A549 (cell line): ENCODE results near the gene NRTN. TPM values are rescaled to one million over a fixed set of nuclear protein-coding genes. Genes with fewer than 3 reads are reported as not detected.

Experiments used
- ATAC-seq, 2 experiments: fragments of 200-7000 bp in 1 of 2; fragments of >200 bp in 1 of 2; cut with Nextera tagmentation in 1 of 2; cut with Tn5 transposase in 1 of 2; 3 replicates each; pipeline versions ENCODE4 v1.8.0 to v1.9.1; 2018 to 2020; ENCODE audit warnings: mild to moderate bottlenecking in 1 of 2, moderate library complexity in 1 of 2
- CTCF ChIA-PET: fragments of 300-600 bp; sonication (Branson Sonifier 250); formaldehyde crosslinking; extraction: SDS; loops from one replicate; lab custom pipeline; 2021; ENCODE audit warnings: antibody characterized with exemption, inconsistent platforms; lab: Yijun Ruan, JAX
- POLR2A ChIA-PET: fragments of 350-600 bp; formaldehyde crosslinking; extraction: SDS; loops from one replicate; lab custom pipeline; 2021; ENCODE audit warnings: antibody characterized with exemption, inconsistent platforms; lab: Yijun Ruan, JAX
- DNase-seq, 2 experiments: peaks; one replicate each; pipeline versions ENCODE4 v3.0.0 to v3.0.0-alpha.2; 2011 to 2016; ENCODE audit warnings: low read depth in 1 of 2, low spot score in 1 of 2
- FAIRE-seq: peaks from 2 replicates; lab custom pipeline; 2011; peaks lifted over from hg19 to GRCh38; lab: Jason Lieb, UNC
- H3K27ac ChIP-seq, 2 experiments: fragments of >200 bp; sonication (Bioruptor Twin); formaldehyde crosslinking; 3 replicates each; pipeline ENCODE4 v1.5.1; 2016 to 2017
- H3K4me1 ChIP-seq: fragments of >200 bp; sonication (Bioruptor Twin); formaldehyde crosslinking; 3 replicates; pipeline ENCODE4 v1.6.1; 2016
- H3K4me2 ChIP-seq: fragments of >200 bp; sonication (Bioruptor Twin); formaldehyde crosslinking; 3 replicates; pipeline ENCODE4 v1.6.1; 2016
- H3K4me3 ChIP-seq: fragments of >200 bp; sonication (Bioruptor Twin); formaldehyde crosslinking; 3 replicates; pipeline ENCODE4 v1.5.1; 2016
- H3K9me3 ChIP-seq: fragments of >200 bp; sonication (Bioruptor Twin); formaldehyde crosslinking; 3 replicates; pipeline ENCODE4 v1.6.1; 2016
- ATOH8 ChIP-seq: fragments of 250-450 bp; sonication (Bioruptor Pico); IDR thresholded peaks from 2 replicates; pipeline ENCODE4 v1.5.0; 2020; ENCODE audit warnings: low read depth, mild to moderate bottlenecking, moderate library complexity
- BHLHE40 ChIP-seq: IDR thresholded peaks from 2 replicates; pipeline ENCODE4 v1.6.1; 2012; ENCODE audit warnings: low read depth, low read length, inconsistent platforms
- CHD2 ChIP-seq: fragments of 150-350 bp; IDR thresholded peaks from 2 replicates; pipeline ENCODE4 v1.6.1; 2014; ENCODE audit warnings: low read length; ENCODE audit not compliant: partially characterized antibody
- CHD4 ChIP-seq: fragments of 200-600 bp; sonication (generic); IDR thresholded peaks from 2 replicates; pipeline ENCODE4 v1.6.1; 2016; ENCODE audit warnings: antibody characterized with exemption, mild to moderate bottlenecking, borderline replicate concordance
- EHMT2 ChIP-seq: fragments of 200-600 bp; sonication (generic); IDR thresholded peaks from 2 replicates; pipeline ENCODE4 v1.6.1; 2016; ENCODE audit warnings: antibody characterized with exemption, low read depth, mild to moderate bottlenecking, moderate library complexity
- ELK1 ChIP-seq: fragments of 150-350 bp; IDR thresholded peaks from 2 replicates; pipeline ENCODE4 v1.6.1; 2014; ENCODE audit warnings: low read depth, mild to moderate bottlenecking, low read length
- HDAC2 ChIP-seq: fragments of 200-600 bp; sonication (generic); IDR thresholded peaks from 2 replicates; pipeline ENCODE4 v1.6.1; 2016
- HOXA7 ChIP-seq: fragments of 250-450 bp; sonication (Bioruptor Pico); IDR thresholded peaks from 2 replicates; pipeline ENCODE4 v1.5.0; 2020; ENCODE audit warnings: mild to moderate bottlenecking, moderate library complexity
- HOXB13 ChIP-seq: fragments of 250-450 bp; sonication (Bioruptor Pico); IDR thresholded peaks from 2 replicates; pipeline ENCODE4 v1.5.0; 2020; ENCODE audit warnings: low read depth, mild to moderate bottlenecking, moderate library complexity
- HOXB5 ChIP-seq: fragments of 250-450 bp; sonication (Bioruptor Pico); IDR thresholded peaks from 2 replicates; pipeline ENCODE4 v1.5.0; 2020; ENCODE audit warnings: mild to moderate bottlenecking, moderate library complexity
- JUNB ChIP-seq: fragments of >200 bp; sonication (Bioruptor Twin); formaldehyde crosslinking; IDR thresholded peaks from 2 replicates; pipeline ENCODE4 v1.6.1; 2016
- KDM1A ChIP-seq: fragments of 200-600 bp; sonication (generic); IDR thresholded peaks from 2 replicates; pipeline ENCODE4 v1.6.1; 2016; ENCODE audit warnings: low read depth, mild to moderate bottlenecking
- NR3C1 ChIP-seq: fragments of >200 bp; sonication (Bioruptor Twin); formaldehyde crosslinking; IDR thresholded peaks from 3 replicates; pipeline ENCODE4 v1.6.1; 2017
- PHF8 ChIP-seq: fragments of 200-600 bp; sonication (generic); IDR thresholded peaks from 2 replicates; pipeline ENCODE4 v1.6.1; 2016; ENCODE audit warnings: low read depth, mild to moderate bottlenecking, antibody characterized with exemption, moderate library complexity, borderline replicate concordance
- REST ChIP-seq: fragments of 200-600 bp; sonication (generic); IDR thresholded peaks from 2 replicates; pipeline ENCODE4 v1.6.1; 2016; ENCODE audit warnings: antibody characterized with exemption, mild to moderate bottlenecking, moderate library complexity
- RNF2 ChIP-seq: fragments of 200-600 bp; sonication (generic); IDR thresholded peaks from 2 replicates; pipeline ENCODE4 v1.6.1; 2016; ENCODE audit warnings: low read depth, mild to moderate bottlenecking, antibody characterized with exemption, moderate library complexity, borderline replicate concordance
- SMC3 ChIP-seq: fragments of >200 bp; sonication (Bioruptor Twin); formaldehyde crosslinking; IDR thresholded peaks from 3 replicates; pipeline ENCODE4 v1.6.1; 2018; ENCODE audit warnings: inconsistent platforms
- TFCP2L1 ChIP-seq: fragments of 250-450 bp; sonication (Bioruptor Pico); IDR thresholded peaks from 2 replicates; pipeline ENCODE4 v1.5.0; 2021; ENCODE audit warnings: mild to moderate bottlenecking
- ZC3H11A ChIP-seq: fragments of 450-650 bp; IDR thresholded peaks from 2 replicates; pipeline ENCODE4 v1.6.1; 2014; ENCODE audit warnings: antibody characterized with exemption, mild to moderate bottlenecking
- ZFP36 ChIP-seq: fragments of 450-650 bp; IDR thresholded peaks from 2 replicates; pipeline ENCODE4 v1.6.1; 2014; ENCODE audit warnings: borderline replicate concordance; ENCODE audit not compliant: partially characterized antibody
- WGBS: methylation state at CpG from one replicate; pipeline ENCODE4 v1.1.6; 2017; ENCODE audit errors: missing lambda C conversion rate; 5-methylcytosine and 5-hydroxymethylcytosine counted together
- polyA plus RNA-seq, 4 experiments: library from polyadenylated mRNA; depleted of rRNA in 3 of 4; stranded (reverse); fragments of >200 nt; fragmentation: RNase III in 1 of 4; extraction: RNeasy Plus Mini Kit Qiagen cat#74134 plus additional on column Dnase treatment in 1 of 4; gene quantifications; 2 replicates in 3 of 4; 3 replicates in 1 of 4; pipeline ENCODE4 v1.2.3, GENCODE V29; 2011 to 2017

NRTN gene
- polyA plus RNA-seq, 2 of the 4 experiments (the other 2 are of a cell fraction) = 0.32 to 0.61 TPM

GRCh38 chr19:5832527-5833216, 27.8 kb downstream of the NRTN start:
- FAIRE-seq (no peak), ATAC-seq (no peak), DNase-seq (no peak)
- Histone ChIP-seq H3K4me1 (peaks cover 12% of the 10 kb centered on the region), H3K4me3 (no peak overlapping the region), H3K9me3 (no peaks in the 10 kb centered on the region), H3K27ac (no peak overlapping the region), H3K4me2 (no peak overlapping the region)
- TF ChIP-seq KDM1A = peak; percentile 28; the same call in 1 of the 2 replicates
- no peak for TF ChIP-seq ELK1
- ChIA-PET POLR2A (interaction anchor here (0.7 kb wide), 1 partner anchor 28 kb away, joined by 5 read pairs; no protein-coding TSS in a partner anchor), CTCF (interaction anchor here (0.9 to 1.4 kb wide), 2 partner anchors 9 to 26 kb away, joined by 5 to 6 read pairs; no protein-coding TSS in a partner anchor)
- 75% methylated on average over 6 of the region's 6 CpGs for WGBS

DNA sequence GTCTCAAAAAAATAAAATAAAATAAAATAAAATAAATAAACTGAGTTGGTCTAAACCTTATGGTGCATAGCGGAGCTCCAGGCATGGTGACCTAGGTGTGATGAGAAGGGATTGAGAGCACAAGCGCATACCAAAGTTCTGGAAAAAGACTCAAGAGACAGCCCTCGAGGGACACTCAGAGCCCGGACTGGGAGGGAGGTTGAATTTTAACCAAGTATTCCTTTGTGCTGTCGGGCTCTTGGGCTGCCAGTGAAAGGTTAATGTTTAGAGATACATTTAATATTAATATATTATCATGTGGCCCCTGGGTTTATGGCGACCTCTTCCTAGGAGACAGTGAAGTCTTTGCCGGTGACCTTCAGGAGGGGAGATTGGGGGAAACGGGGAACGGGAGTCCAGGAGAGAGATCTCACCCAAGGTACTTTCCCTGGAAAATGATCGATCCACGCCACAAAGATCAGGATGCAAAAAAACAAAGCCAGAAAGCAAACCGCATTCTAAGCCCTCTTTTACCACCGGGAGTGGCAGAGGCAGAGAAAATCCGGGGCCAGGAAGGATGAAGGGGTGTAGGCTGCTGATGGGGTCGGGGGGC, 33.0 kb downstream of the NRTN start:
- ATAC-seq (peak in 1 of 2 experiments; percentile 30; a peak in 1 of 6 replicates), FAIRE-seq (no peak), DNase-seq (no peak)
- H3K4me2 ChIP-seq = peak overlapping the region; percentile 61; the same call in 2 of the 3 replicates
- 30% methylated on average over 15 of the region's 15 CpGs for WGBS
- H3K9me3 ChIP-seq = no peaks in the 10 kb centered on the region
- no peak for TF ChIP-seq ATOH8 (CRISPR knock-in tag)
- TF ChIP-seq ZC3H11A = no peak
- TF ChIP-seq PHF8 = no peak
- TF ChIP-seq BHLHE40 = no peak
- no peak for TF ChIP-seq ZFP36
- TF ChIP-seq EHMT2 = no peak
- ChIA-PET POLR2A (interaction anchor here (2.9 kb wide), 1 partner anchor 10 kb away, joined by 8 read pairs; no protein-coding TSS in a partner anchor), CTCF (interaction anchor here (0.9 to 1.4 kb wide), 2 partner anchors 34 to 55 kb away, joined by 3 to 5 read pairs; no protein-coding TSS in a partner anchor)
- H3K4me1 ChIP-seq = peaks cover 18% of the 10 kb centered on the region
- peak overlapping the region; percentile 15 to 49; a peak in 3 of 6 replicates for H3K27ac ChIP-seq
- H3K4me3 ChIP-seq = no peak overlapping the region

DNA sequence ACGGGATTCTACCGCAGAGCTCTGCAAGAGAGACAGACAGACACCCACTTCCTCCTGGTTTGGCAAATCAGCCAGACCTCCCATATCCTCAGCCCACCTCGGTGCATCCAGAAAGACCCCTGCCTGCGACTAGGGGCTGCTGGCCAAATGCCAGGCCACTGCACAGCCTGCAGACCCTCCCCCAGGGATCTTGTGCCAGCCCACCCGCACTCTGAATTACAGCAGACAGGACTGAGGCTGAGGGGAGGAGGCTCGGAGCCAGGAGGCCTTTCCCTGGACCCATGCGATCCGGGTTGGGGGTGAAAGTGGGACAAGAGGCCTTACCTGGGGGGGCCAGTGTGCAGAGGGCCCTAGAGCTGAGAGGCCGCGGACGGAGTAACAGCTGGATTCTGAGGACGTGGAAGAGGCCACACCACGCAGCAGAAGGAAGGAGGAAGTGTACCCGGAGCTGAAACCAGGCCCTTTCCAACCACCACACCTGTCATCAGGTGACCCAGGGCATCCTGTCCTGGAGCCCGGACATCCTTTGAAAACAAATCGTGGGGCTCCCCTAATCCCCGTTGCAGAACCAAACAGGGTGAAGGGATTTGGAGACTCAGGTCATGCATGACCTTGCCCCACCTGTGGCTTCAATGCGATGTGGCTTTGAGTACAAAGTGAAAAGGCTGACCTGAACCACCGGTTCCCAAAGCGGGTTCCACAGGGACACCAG, 33.6 kb downstream of the NRTN start:
- H3K9me3 ChIP-seq = no peaks in the 10 kb centered on the region
- H3K4me2 ChIP-seq = peak overlapping the region; percentile 61; the same call in 2 of the 3 replicates
- no peak for DNase-seq
- FAIRE-seq = no peak
- WGBS = 84% methylated on average over 17 of the region's 20 CpGs
- H3K27ac ChIP-seq = peak overlapping the region; percentile 15 to 49; a peak in 3 of 6 replicates
- CTCF ChIA-PET = interaction anchor here (0.9 to 1.4 kb wide), 2 partner anchors 35 to 54 kb away, joined by 3 to 5 read pairs; no protein-coding TSS in a partner anchor
- no peak for TF ChIP-seq ELK1
- no peak for TF ChIP-seq HOXB13 (CRISPR knock-in tag)
- no peak for TF ChIP-seq CHD4
- no peak for TF ChIP-seq RNF2
- TF ChIP-seq HOXB5 (CRISPR knock-in tag) = no peak
- TF ChIP-seq SMC3 = no peak
- TF ChIP-seq REST = no peak
- no peak for TF ChIP-seq CHD2
- TF ChIP-seq JUNB = no peak
- TF ChIP-seq KDM1A = no peak
- TF ChIP-seq HOXA7 (CRISPR knock-in tag) = no peak
- TF ChIP-seq ZFP36 = no peak
- no peak for TF ChIP-seq TFCP2L1 (CRISPR knock-in tag)
- TF ChIP-seq HDAC2 = no peak
- no peak for TF ChIP-seq BHLHE40
- TF ChIP-seq NR3C1 = no peak
- TF ChIP-seq ATOH8 (CRISPR knock-in tag) = no peak
- peaks cover 18% of the 10 kb centered on the region for H3K4me1 ChIP-seq
- 0 out of 6 replicates have a peak, but pooled peaks of 1 of the 2 experiments have one; percentile 28 for ATAC-seq
- POLR2A ChIA-PET = interaction anchor here (0.5 to 2.9 kb wide), 2 partner anchors 9 to 10 kb away, joined by 4 to 8 read pairs; no protein-coding TSS in a partner anchor
- no peak overlapping the region for H3K4me3 ChIP-seq
